Mononuclear cell (primary cell): ENCODE results near the gene HOXD12. TPM values are rescaled to one million over a fixed set of nuclear protein-coding genes. Genes with fewer than 3 reads are reported as not detected.

Experiments
- H3K27me3 ChIP-seq: 2 replicates; pipeline ENCODE4 v1.6.0; 2011; ENCODE audit warnings: low read length, control low read depth; ENCODE audit not compliant: insufficient read depth
- H3K4me1 ChIP-seq: 2 replicates; pipeline ENCODE4 v1.5.1; 2011; ENCODE audit warnings: mild to moderate bottlenecking, low read length, control low read depth; ENCODE audit not compliant: insufficient read depth
- H3K4me3 ChIP-seq: 2 replicates; pipeline ENCODE4 v1.5.1; 2011; ENCODE audit warnings: mild to moderate bottlenecking, low read length, moderate library complexity
- H3K9me3 ChIP-seq: 2 replicates; pipeline ENCODE4 v1.5.1; 2011; ENCODE audit warnings: low read depth, mild to moderate bottlenecking, control low read depth, low read length
- total RNA-seq: library from RNA; depleted of rRNA; stranded (reverse); fragments of >200 nt; gene quantifications from one replicate; pipeline ENCODE4 v1.2.3, GENCODE V29; 2012

Gene HOXD12
- total RNA-seq, 1 donor: not detected

- peaks cover 95% of the 10 kb centered on the region for H3K27me3 ChIP-seq
- peaks cover 25% of the 10 kb centered on the region for H3K4me1 ChIP-seq
- H3K4me3 ChIP-seq: peak overlapping the region; percentile 2
- no peaks in the 10 kb centered on the region for H3K9me3 ChIP-seq
Observed at GRCh38 chr2:176096243-176096985, 3.2 kb upstream of the HOXD12 start.

GRCh38 chr2:176096986-176097819 is 2.4 kb upstream of the HOXD12 start:
- Histone ChIP-seq H3K4me3 (peak overlapping the region; percentile 2), H3K9me3 (no peaks in the 10 kb centered on the region), H3K4me1 (peaks cover 25% of the 10 kb centered on the region), H3K27me3 (peaks cover 95% of the 10 kb centered on the region)

DNA sequence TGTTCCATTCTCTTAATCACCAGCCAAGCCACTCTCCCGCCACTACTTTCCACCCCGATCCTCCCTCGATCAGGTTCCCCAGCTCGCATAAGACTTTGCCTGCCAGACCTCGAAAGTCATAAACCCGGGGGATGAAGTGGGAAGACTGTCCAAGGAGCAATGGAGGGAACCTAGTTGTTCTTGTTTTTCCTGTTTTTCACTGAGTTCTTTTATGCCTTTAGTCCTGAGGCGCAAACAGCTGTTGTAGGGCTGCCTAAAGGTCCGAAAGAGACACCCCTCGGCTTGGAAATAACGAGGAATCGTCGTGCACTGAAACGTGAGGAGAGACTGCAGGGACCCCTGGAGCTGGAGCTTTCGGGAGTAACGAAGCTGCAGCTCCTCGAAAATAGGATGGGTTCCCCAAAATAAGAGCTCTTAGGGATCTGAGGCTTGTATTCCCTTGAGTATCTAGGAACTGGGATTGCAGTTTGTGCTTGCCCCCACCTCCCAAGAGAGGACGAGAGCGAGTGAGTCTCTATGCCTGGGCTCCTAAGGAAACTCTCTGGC is 1.7 kb upstream of the HOXD12 start:
- H3K4me3 ChIP-seq: no peak overlapping the region
- peaks cover 25% of the 10 kb centered on the region for H3K4me1 ChIP-seq
- H3K27me3 ChIP-seq: peaks cover 99% of the 10 kb centered on the region
- no peaks in the 10 kb centered on the region for H3K9me3 ChIP-seq

GRCh38 chr2:176098366-176099158 is 1.0 kb upstream of the HOXD12 start:
- H3K9me3 ChIP-seq: no peaks in the 10 kb centered on the region
- H3K4me3 ChIP-seq: no peak overlapping the region
- peaks cover 100% of the 10 kb centered on the region for H3K27me3 ChIP-seq
- H3K4me1 ChIP-seq: peaks cover 19% of the 10 kb centered on the region

- H3K27me3 ChIP-seq: peaks cover 100% of the 10 kb centered on the region
- peaks cover 19% of the 10 kb centered on the region for H3K4me1 ChIP-seq
- H3K4me3 ChIP-seq: no peak overlapping the region
- no peaks in the 10 kb centered on the region for H3K9me3 ChIP-seq
Observed at GRCh38 chr2:176099159-176099727, 352 bp upstream of the HOXD12 start.

GRCh38 chr2:176100547-176101140 is 1.0 kb downstream of the HOXD12 start:
- H3K27me3 ChIP-seq: peaks cover 100% of the 10 kb centered on the region
- no peak overlapping the region for H3K4me3 ChIP-seq
- H3K4me1 ChIP-seq: peaks cover 19% of the 10 kb centered on the region
- H3K9me3 ChIP-seq: no peaks in the 10 kb centered on the region

- Histone ChIP-seq H3K27me3 (peaks cover 100% of the 10 kb centered on the region), H3K9me3 (no peaks in the 10 kb centered on the region), H3K4me1 (peaks cover 18% of the 10 kb centered on the region)
Observed at GRCh38 chr2:176101216-176101830, 1.7 kb downstream of the HOXD12 start.

GRCh38 chr2:176101842-176102241 is 2.2 kb downstream of the HOXD12 start:
- Histone ChIP-seq H3K4me1 (peaks cover 14% of the 10 kb centered on the region), H3K27me3 (peaks cover 97% of the 10 kb centered on the region), H3K4me3 (no peak overlapping the region), H3K9me3 (no peaks in the 10 kb centered on the region)

More at GRCh38 chr2:176101216-176101830, 1.7 kb downstream of the HOXD12 start:
- H3K4me3 ChIP-seq: no peak overlapping the region

GRCh38 chr2:176102309-176102866 is 2.8 kb downstream of the HOXD12 start:
- Histone ChIP-seq H3K9me3 (no peaks in the 10 kb centered on the region), H3K4me3 (no peak overlapping the region), H3K4me1 (peaks cover 14% of the 10 kb centered on the region), H3K27me3 (peaks cover 97% of the 10 kb centered on the region)

DNA sequence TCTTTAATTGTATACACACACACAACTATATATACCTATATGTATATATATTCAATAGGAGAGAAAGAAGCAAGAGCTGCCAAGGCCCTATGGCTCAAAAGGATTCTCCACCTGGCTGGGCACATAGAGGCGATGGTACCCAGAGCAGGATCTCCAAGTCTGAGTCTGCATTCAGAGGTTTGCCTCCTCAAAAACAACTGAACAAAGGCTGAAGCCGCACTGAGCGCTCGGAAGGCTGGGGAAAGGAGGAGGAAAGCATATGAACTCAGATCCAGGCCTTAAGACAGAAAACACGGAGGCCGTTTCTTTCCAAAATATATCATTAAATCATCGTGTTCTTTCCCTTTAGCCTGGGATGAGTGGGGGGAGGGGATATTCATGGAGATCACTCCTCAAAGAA is 3.6 kb downstream of the HOXD12 start:
- peaks cover 6% of the 10 kb centered on the region for H3K4me1 ChIP-seq
- H3K4me3 ChIP-seq: no peak overlapping the region
- peaks cover 90% of the 10 kb centered on the region for H3K27me3 ChIP-seq
- no peaks in the 10 kb centered on the region for H3K9me3 ChIP-seq

DNA sequence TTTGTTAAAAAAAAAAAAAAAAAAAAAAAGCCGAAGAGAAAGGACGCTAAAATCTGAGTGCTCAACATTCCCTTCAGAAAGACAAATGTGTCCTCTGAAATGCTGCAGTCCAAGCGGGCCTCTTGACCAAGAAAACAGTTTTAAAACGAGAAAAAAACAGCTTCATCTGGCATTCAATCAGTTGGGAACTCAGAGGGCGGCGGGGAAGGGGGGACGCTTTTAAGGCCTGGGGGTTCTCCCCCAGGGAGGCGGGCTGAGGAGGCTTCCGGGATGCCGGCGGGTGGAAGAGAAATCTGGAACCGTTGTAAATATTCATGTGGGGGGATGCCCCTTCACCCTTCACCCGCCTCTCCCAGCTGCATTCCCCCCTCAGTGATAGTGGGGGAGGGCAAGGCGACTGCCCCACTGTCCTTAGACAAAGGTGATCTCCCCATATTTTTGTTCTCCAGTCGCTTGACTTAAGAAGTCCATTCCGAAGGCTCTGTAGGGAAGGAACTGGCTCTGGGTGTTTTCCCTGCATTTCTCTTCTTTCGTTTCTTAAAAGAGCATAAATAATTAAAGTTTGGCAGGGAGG is 4.2 kb downstream of the HOXD12 start:
- Histone ChIP-seq H3K9me3 (no peaks in the 10 kb centered on the region), H3K4me1 (peaks cover 6% of the 10 kb centered on the region), H3K27me3 (peaks cover 88% of the 10 kb centered on the region), H3K4me3 (no peak overlapping the region)

GRCh38 chr2:176104316-176105077 is 4.9 kb downstream of the HOXD12 start:
- Histone ChIP-seq H3K9me3 (no peaks in the 10 kb centered on the region), H3K4me1 (peaks cover 6% of the 10 kb centered on the region), H3K27me3 (peaks cover 88% of the 10 kb centered on the region), H3K4me3 (no peak overlapping the region)
